NCI-H1694 (cell line): ENCODE results near the gene SLC39A9.
A peak's percentile ranks its signal among the peaks of the same experiment; 100 is the strongest.
"Not testable (repeated sequence)": the region's sequence is repeated elsewhere in the genome, so short reads cannot be mapped to it uniquely, and the experiment has no call there.

Experiments used
- DNase-seq: peaks from one replicate; lab custom pipeline; 2025; lab: John Stamatoyannopoulos, UW

The SLC39A9 gene

DNA sequence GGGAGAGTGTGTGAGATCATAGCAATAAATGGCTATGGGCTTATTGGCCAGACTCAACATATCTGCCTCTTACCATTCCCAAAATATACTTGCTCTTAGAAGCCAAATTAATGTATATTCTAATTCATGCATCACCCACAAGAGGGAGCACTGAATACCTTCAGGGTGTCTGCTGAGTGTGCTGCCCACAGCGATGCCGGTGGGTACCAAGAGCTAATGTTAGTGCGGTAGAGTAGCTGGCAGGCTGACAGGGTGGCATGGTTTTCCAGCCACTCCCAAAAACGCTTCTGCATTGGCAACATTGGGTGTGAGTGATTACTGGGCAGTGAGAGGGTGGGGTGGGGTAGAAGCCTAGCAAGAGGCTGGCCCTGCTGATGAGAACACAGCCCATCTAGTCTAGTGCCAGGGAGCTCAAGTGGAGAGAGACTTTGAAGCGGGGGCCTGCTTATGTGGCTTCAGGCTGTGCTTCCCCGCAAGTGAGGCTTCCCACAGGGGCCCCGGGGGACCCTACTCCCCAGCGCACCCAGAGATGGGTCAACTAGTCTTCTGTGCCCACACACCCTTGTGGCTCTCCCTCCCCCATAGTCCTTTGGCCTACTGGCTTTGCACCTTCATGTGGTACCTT is 76.8 kb downstream of the SLC39A9 start:
- DNase-seq = peak; percentile 77

- DNase-seq = not testable (repeated sequence)
These were observed 78.4 kb downstream of the SLC39A9 start for GRCh38 chr14:69476824-69477450.

DNA sequence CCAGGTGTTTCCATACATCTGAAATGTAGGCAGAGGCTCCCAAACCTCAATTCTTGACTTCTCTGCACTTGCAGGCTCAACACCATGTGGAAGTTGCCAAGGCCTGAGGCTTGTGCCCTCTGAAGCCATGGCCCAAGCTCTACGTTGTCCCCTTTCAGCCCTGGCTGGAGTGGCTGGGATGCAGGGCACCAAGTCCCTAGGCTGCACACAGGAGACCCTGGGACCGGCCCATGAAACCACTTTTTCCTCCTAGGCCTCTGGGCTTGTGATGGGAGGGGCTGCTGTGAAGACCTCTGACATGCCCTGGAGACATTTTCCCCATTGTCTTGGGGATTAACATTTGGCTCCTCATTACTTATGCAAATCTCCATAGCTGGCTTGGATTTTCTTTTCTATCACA is 79.6 kb downstream of the SLC39A9 start:
- not testable (repeated sequence) for DNase-seq

- DNase-seq = no peak
These were observed 81.2 kb downstream of the SLC39A9 start for GRCh38 chr14:69479696-69480095.

DNA sequence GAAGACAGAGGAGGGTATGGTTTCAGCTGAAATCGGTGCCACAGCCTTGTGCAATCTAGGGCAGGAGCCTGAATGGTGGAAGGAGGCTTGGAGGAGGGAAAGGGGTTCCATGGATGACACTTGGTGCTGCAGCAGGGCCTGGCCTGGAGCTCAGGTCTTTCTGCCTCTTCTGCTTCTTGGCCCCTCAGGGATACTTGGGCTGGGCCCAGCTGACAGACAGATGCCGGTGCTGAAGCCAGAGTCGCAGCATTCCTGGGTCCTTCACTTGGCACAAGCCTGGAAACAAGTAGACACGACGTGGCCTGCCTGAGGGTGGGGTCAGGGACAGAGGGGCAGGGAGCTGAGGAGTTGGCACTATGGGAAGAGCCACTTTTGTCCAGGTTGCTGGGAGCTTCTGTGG is 81.6 kb downstream of the SLC39A9 start:
- DNase-seq = no peak

DNA sequence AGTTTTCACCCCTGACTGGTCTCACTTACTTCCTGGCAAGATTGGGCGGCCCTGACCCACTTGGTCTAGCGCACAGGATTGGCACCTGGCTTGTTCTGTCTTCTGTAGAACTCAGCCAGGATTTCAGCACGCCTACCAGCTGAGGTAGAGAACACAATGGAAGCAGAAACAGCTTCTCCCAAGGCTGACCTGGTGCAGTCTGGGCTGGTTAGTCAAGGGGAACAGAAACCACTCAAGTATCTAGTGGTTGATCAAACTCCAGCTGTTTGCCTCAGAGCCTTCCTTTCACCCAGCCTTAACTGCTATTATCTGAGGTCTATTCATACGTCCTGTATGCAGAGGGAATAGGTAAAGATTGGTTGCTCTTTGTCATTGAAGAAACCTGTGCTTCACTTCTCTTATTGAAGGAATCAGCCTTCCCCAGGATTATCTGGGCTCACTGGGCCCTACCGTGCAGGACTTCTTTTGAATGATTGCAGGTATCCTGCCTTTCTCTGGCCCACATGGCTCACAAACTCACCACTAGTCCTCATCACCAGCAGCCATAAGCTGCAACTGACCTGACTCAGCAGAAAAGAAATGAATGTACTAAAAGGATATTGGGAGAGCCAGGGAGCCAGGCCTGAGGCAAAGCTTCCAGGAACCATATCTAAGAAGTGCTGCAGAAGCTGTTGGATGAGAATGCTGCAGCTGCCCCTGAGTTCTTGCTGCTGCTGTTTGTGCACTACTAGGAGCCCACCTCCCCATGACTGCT is 83.5 kb downstream of the SLC39A9 start:
- no peak for DNase-seq

DNA sequence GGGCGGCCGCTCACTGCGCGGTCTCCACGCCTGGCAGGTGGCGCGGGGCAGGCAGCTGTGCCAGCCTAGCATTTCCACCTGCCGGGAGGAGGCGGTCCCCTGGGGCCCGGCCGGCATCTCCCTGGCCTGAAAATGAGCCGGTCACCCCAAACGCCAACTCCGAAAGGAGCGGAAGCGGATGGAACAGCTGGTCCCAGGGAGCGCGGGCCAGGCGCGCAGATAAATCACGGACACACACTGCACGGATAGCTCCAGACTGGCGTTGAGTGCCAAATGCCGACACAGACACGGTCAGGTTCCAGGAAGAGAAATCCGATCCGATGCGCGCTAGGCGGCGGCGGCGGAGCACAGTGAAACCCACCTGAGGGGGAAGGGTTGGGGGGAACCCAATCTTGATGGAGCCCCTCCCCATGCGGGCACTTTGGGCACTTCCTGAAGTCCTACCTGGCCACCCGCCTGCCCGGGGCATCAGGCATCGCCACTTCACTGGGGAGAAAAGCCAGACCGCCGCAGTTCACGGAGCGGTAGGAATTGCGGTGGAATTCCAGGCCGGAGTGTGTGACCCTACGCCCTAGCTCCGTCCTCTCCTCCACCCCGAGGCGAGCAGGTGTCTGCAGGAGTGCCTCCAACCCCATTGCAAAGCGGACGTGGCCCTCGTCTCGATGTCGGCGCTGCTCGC is 85.4 kb downstream of the SLC39A9 start:
- no peak for DNase-seq

- DNase-seq = no peak
These were observed 86.2 kb downstream of the SLC39A9 start, which contains the start of gene PLEKHD1 for GRCh38 chr14:69484444-69485314. Gene PLEKHD1 (plus strand): TSS chr14:69484728. CDS start chr14:69484966, 238 bp downstream.

DNA sequence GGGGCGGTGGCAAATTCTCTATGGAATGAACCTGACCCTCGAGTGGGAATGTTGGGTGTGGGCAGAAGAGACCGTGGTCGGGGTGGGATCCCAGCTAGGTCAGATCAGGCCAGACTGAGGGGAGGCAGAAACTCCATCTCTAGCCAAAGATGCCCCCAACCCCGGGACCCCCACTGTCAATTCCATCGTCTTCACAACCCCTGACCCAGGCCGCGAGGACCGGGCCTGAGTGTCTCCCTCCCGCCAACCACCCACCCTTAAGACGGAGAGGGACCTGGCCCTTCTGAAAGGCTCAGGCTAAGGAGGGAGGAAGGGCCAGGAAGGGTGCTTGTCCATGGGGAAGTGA is 86.8 kb downstream of the SLC39A9 start:
- DNase-seq = no peak

GRCh38 chr14:69485701-69486100 is 87.2 kb downstream of the SLC39A9 start:
- DNase-seq = no peak

DNA sequence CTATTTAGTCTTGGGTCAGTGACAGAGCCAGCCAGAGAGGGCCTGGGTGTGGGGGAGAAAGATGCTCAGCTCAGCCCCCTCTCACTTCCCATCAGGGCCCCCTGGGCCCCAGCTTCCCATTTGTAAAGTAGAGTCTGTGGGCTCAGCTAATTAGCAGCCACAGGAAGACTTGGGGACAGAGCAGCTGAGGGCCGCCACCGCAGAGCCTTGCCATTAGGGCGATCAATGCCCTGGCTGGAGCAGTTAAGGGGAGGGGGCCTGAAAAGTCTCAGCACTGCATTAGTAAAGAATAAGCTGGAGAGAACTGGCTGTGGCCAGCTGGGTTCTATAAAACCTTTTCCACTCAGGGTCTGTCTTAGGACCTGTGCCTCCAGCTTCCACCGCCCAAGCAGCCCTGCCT is 88.7 kb downstream of the SLC39A9 start:
- no peak for DNase-seq

DNA sequence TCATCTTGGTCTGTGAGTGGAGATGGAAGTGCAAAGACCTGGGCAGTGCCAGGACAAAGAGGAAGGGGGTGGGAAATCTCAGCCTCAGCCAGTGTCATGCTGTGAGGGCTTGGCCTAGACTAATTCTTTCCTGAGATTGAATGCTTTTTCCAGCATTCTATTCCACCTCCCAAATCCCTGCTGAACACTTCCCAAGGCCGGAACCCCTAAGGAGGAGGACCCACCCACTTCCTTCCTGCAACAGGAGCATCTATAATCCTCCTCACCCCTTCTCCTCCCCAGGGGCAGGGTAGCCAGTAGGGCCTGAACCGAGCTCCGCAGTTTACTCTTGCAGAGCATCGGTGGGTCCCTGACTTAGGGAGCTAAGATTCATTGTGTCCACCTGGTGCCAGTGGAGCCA is 89.3 kb downstream of the SLC39A9 start:
- no peak for DNase-seq

- no peak for DNase-seq
These were observed 91.0 kb downstream of the SLC39A9 start for GRCh38 chr14:69489495-69489894.

DNA sequence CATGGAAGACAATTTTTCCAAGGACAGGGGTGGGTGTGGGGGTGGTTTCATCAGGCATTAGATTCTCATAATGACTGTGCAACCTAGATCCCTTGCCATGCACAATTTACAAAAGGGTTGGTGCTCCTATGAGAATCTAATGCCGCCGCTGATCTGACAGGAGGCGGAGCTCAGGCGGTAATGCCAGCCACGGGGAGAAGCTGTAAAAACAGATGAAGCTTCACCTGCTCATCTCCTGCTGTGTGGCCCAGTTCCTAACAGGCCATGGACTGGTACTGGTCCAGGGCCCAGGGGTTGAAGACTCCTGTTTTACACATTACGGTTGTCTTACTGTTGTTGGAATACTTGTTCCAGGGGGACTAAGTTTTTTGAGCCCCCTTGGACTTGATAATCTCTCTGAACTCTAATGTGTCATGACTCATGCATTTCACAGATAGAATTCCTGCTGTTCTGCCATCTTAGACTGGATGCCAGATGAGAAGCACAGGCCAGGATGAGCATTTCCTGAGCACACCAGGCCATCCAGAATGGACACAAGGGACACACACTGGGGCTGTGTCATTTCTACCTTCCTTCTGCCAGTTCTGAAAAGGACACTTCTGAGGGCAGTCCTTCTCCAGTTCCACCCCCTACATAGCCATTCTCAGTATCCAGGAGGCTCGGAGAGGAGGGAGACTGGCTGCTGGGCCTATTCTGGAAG is 91.9 kb downstream of the SLC39A9 start:
- DNase-seq = no peak

DNA sequence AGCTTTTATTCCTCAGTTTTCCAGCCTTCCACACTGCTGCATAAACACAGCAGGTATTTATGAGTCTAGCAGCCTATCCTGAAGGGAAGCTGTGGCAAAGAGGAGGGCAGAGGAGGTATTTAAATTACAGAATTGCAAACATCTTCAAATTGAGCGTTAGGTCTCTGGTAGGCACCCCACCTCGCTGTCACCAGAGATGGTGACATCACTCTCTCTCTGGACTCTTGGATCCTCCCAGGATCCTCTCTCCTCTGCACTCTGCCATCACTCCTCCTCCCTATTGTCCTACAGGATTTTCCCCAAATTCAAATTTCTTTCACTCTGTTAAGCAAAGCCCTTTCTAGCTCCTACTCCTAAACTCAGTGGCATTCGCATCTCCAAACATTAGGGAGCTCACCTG is 92.7 kb downstream of the SLC39A9 start:
- no peak for DNase-seq

DNA sequence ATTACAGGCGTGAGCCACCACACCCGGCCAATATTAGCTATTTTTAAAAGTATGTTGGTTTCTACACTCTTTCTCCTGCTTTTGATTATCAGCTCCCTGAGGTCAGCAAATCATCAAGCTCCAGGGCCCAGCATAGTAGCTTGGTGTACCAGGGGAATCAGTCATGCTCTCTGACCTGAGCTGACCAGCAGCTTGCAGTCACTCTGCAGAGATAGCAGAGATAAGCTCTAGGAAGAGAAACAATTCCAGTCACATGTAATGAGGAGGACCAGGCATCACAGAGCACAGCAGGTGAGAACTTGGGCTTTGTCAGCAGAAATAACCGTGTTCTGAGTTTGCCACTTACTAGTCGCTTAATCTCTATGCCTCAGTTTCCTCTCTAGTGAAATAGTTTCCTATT is 94.5 kb downstream of the SLC39A9 start:
- DNase-seq = no peak

GRCh38 chr14:69493791-69494190 is 95.3 kb downstream of the SLC39A9 start:
- DNase-seq = no peak

GRCh38 chr14:69495341-69495921 is 96.9 kb downstream of the SLC39A9 start:
- no peak for DNase-seq

GRCh38 chr14:69497866-69498265 is 99.4 kb downstream of the SLC39A9 start:
- not testable (repeated sequence) for DNase-seq

DNA sequence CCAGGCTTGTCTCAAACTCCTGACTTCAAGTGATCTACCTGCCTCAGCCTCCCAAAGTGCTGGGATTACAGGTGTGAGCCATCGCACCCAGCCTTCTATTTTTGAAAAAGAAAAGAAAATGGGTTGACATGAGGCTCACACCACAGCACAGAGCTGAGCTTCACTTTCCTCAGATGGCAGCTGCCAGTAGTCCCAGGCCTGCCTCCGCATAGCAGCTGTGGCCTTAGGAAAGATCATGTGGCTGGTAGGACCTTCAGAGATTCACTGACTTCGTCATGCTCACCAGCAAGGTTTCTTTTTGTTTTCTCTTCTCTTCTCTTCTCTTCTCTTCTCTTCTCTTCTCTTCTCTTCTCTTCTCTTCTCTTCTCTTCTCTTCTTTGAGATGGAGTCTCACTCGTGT is 99.8 kb downstream of the SLC39A9 start:
- DNase-seq = not testable (repeated sequence)

GRCh38 chr14:69499436-69499835 is 100.9 kb downstream of the SLC39A9 start:
- DNase-seq = no peak
